Islet of Langerhans (tissue), 1 donor: ENCODE data around the gene SRGAP2.
"Not testable (repeated sequence)": the region's sequence is repeated elsewhere in the genome, so short reads cannot be mapped to it uniquely, and the experiment has no call there.

Experiments used
- FAIRE-seq: peaks from one replicate; lab custom pipeline; 2011; peaks lifted over from hg19 to GRCh38; lab: Jason Lieb, UNC

Gene SRGAP2

DNA sequence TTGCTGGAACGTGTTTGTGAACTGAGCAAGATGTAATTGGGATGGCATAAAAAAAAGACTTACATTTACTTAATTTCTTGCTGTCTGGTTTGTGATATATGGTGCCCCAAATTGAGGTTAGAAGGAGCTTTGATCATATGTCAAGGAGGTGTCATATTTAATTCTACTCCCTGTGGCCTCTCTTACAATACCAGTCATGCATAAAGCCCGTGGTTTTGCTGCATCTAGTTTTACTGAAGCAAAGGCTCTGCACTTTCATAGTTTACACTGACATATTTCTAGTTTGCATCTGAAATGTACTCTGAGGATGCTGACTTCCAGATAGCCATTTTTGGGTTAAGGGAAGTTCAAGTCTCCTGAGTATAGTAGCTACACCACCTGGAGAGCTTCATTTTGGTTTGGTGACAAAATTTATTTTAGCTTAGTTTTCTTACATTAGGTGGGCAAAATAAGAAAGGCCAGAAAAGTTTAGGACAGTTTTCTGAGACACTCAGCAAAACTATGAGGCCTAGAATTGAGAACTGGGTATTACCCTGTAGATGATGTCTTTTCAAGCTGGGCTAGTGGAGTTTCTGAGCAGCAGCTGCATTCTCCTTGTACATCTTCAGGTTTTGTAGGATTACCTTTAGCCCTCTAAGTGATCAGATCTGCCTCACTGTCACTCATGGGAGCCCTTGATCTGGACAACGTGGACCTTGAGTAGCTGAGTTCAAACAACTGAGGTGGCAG lies 47.8 kb downstream of the SRGAP2 start:
- FAIRE-seq: not testable (repeated sequence)

DNA sequence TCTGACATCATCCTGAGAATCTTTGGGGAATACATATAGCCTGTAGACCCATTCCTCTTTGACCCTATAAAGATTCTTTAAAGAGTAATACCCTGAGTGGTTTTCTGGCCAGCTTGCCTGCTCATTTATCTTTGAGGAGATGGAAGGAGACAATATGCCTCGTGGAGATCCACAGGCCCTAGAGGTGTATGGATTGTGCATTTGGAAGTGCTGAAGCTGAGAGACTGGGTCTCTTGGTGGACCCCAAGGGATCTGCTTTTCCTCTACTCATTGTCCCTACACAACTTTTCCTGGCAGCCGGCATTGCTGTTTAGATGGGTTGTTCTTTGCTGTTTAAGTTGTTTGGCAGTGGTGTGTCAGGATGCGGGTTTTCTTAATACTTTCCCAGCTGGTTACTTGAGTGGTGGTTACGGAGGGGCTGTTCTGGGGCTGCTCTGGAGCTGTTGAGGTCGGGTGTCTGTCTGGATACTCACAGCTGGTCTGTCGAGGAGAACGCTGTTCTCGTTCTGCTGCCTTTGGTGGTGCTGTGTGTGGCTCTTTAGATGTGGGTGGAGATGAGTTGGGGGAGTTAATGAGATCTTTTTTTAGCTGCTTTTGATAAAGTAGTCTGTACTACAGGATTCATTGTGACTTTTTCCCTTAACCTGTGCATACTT lies 49.5 kb downstream of the SRGAP2 start:
- not testable (repeated sequence) for FAIRE-seq
